Esophagus muscularis mucosa (tissue), 3 donors: ENCODE data around the gene DNTTIP2.

Experiments
- POLR2A ChIP-seq: fragments of 450-650 bp; IDR thresholded peaks from one replicate; pipeline ENCODE4 v1.6.1; 2017; ENCODE audit warnings: antibody characterized with exemption, moderate library complexity, mild to moderate bottlenecking, low read depth
- POLR2AphosphoS5 ChIP-seq, 2 donors: sonication (generic); formaldehyde crosslinking; IDR thresholded peaks; one replicate each; pipeline ENCODE4 v1.6.1; 2017; ENCODE audit warnings: antibody characterized with exemption in 2 of 2
- TF ChIP-seq, protein P1 (sequence below), 3 experiments: fragments of 200-600 bp in 2 of 3; fragments of 450-650 bp in 1 of 3; sonication (generic) in 2 of 3; IDR thresholded peaks; one replicate each; pipeline ENCODE4 v1.5.1; 2017 to 2019; ENCODE audit warnings: antibody characterized with exemption in 3 of 3, mild to moderate bottlenecking in 2 of 3, moderate library complexity in 1 of 3

DNA sequence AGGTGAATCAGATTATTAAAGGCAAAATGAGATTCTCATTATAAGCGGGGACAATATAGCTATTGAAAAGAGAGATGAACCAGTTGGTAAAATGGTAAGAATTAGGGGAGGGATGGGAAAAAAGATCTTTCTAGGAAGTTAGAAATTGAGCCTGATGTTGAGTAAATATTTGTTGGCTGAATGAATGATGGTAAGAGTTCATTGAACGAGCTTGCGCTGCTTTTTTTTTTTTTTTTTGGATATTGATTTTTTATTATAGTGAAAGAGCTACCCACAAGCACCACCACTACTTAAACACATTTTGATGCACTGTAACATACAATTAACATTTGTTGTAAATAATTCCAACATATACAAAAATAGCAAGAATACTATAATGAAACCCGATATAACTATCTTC is 31.3 kb upstream of the DNTTIP2 start:
- TF ChIP-seq POLR2AphosphoS5 (IDR thresholded peaks at IDR 0.05) (no peak), POLR2A (no peak)
- TF ChIP-seq, protein P1, sequence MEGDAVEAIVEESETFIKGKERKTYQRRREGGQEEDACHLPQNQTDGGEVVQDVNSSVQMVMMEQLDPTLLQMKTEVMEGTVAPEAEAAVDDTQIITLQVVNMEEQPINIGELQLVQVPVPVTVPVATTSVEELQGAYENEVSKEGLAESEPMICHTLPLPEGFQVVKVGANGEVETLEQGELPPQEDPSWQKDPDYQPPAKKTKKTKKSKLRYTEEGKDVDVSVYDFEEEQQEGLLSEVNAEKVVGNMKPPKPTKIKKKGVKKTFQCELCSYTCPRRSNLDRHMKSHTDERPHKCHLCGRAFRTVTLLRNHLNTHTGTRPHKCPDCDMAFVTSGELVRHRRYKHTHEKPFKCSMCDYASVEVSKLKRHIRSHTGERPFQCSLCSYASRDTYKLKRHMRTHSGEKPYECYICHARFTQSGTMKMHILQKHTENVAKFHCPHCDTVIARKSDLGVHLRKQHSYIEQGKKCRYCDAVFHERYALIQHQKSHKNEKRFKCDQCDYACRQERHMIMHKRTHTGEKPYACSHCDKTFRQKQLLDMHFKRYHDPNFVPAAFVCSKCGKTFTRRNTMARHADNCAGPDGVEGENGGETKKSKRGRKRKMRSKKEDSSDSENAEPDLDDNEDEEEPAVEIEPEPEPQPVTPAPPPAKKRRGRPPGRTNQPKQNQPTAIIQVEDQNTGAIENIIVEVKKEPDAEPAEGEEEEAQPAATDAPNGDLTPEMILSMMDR (IDR thresholded peaks at IDR 0.05), result no peak
